HCT116 (cell line): ENCODE results near the gene EGFL7. TPM values are rescaled to one million over a fixed set of nuclear protein-coding genes. Genes with fewer than 3 reads are reported as not detected.

ENCODE experiments used
- ATAC-seq: fragments of 200-7000 bp; cut with Tn5 transposase; 2 replicates; pipeline ENCODE4 v1.9.1; 2020; ENCODE audit warnings: mild to moderate bottlenecking, moderate library complexity
- BruUV-seq: library from RNA; stranded (reverse); fragments of 400-500 nt; replicated peaks from 2 replicates; lab custom pipeline; 2021; lab: Mats Ljungman, UMichigan
- CTCF ChIA-PET: fragments of 300-600 bp; sonication (Branson Sonifier 250); formaldehyde crosslinking; loops from one replicate; lab custom pipeline; 2021; ENCODE audit warnings: antibody characterized with exemption; lab: Charles Lee
- POLR2A ChIA-PET: fragments of 300-600, 350-600 bp; sonication (Branson Sonifier 250); formaldehyde crosslinking; loops from one replicate; lab custom pipeline; 2021; ENCODE audit warnings: antibody characterized with exemption; lab: Charles Lee
- RAD21 ChIA-PET, 2 experiments: fragments of 300-600 bp; sonication (Branson Sonifier 250); formaldehyde crosslinking; loops; one replicate each; lab custom pipeline; 2023; ENCODE audit warnings: low total read pairs in 2 of 2; ENCODE audit not compliant: uncharacterized antibody in 2 of 2, unreplicated experiment in 2 of 2, low non-redundant PET in 1 of 2; lab: Charles Lee
- DNase-seq: peaks from one replicate; pipeline ENCODE4 v3.0.0-alpha.2; 2010; ENCODE audit warnings: low read depth, low spot score
- H2AFZ ChIP-seq: fragments of 200-600 bp; shearing (Covaris generic), sonication (generic); 2 replicates; pipeline ENCODE4 v1.6.1; 2017; ENCODE audit warnings: low read depth, mixed run types, mixed read lengths, antibody characterized with exemption, low read length; ENCODE audit not compliant: poor library complexity, severe bottlenecking
- H3K27ac ChIP-seq: 2 replicates; pipeline ENCODE4 v1.5.1; 2012; ENCODE audit warnings: low read depth, low read length
- H3K27me3 ChIP-seq: fragments of 200-600 bp; sonication (generic); 2 replicates; pipeline ENCODE4 v1.6.1; 2016; ENCODE audit warnings: mixed run types, low read length, mixed read lengths; ENCODE audit not compliant: insufficient read depth
- H3K36me3 ChIP-seq, 2 experiments: fragments of 200-500 bp in 1 of 2; fragments of 200-600 bp in 1 of 2; sonication (Bioruptor generic) in 1 of 2; sonication (generic) in 1 of 2; 2 replicates each; pipeline versions ENCODE4 v1.5.1 to v1.6.1; 2014 to 2016; ENCODE audit warnings: low read length in 2 of 2, inconsistent platforms in 1 of 2, mixed read lengths in 1 of 2, mixed run types in 1 of 2; ENCODE audit not compliant: insufficient read depth in 2 of 2, control insufficient read depth in 1 of 2
- H3K4me1 ChIP-seq, 2 experiments: fragments of 200-600 bp in 1 of 2; sonication (generic) in 1 of 2; 2 replicates each; pipeline versions ENCODE4 v1.5.1 to v1.6.1; 2012 to 2017; ENCODE audit warnings: low read length in 2 of 2, inconsistent platforms in 1 of 2, mild to moderate bottlenecking in 1 of 2, mixed read lengths in 1 of 2, mixed run types in 1 of 2, moderate library complexity in 1 of 2; ENCODE audit not compliant: insufficient read depth in 2 of 2, control insufficient read depth in 1 of 2
- H3K4me2 ChIP-seq: fragments of 200-600 bp; sonication (generic); 2 replicates; pipeline ENCODE4 v1.6.1; 2017; ENCODE audit warnings: mixed run types, low read length, mixed read lengths
- H3K4me3 ChIP-seq, 2 experiments: fragments of 200-600 bp in 1 of 2; sonication (generic) in 1 of 2; replicated peaks in 1 of 2; 2 replicates each; pipeline ENCODE4 v1.5.1; 2011 to 2016; ENCODE audit warnings: low read length in 2 of 2, control low read depth in 1 of 2, low read depth in 1 of 2, mild to moderate bottlenecking in 1 of 2, mixed read lengths in 1 of 2, mixed run types in 1 of 2
- H3K79me2 ChIP-seq: fragments of 200-600 bp; sonication (generic); 2 replicates; pipeline ENCODE4 v1.6.1; 2017; ENCODE audit warnings: mild to moderate bottlenecking, mixed run types, low read length, moderate library complexity, mixed read lengths; ENCODE audit not compliant: insufficient read depth
- H3K9ac ChIP-seq: fragments of 200-600 bp; sonication (generic); 2 replicates; pipeline ENCODE4 v1.6.1; 2016; ENCODE audit warnings: low read length, mixed read lengths
- H3K9me2 ChIP-seq: fragments of 200-600 bp; sonication (generic), shearing (Covaris generic); 2 replicates; pipeline ENCODE4 v1.6.1; 2017; ENCODE audit warnings: mixed run types, mild to moderate bottlenecking, moderate library complexity; ENCODE audit not compliant: insufficient read depth
- H3K9me3 ChIP-seq, 2 experiments: fragments of 200-500 bp in 1 of 2; fragments of 200-600 bp in 1 of 2; sonication (Bioruptor generic) in 1 of 2; sonication (generic) in 1 of 2; 2 replicates each; pipeline ENCODE4 v1.6.1; 2014 to 2017; ENCODE audit warnings: low read length in 2 of 2, mixed read lengths in 2 of 2, inconsistent platforms in 1 of 2, low read depth in 1 of 2, mild to moderate bottlenecking in 1 of 2, mixed run types in 1 of 2, moderate library complexity in 1 of 2; ENCODE audit not compliant: control insufficient read depth in 1 of 2, insufficient read depth in 1 of 2
- H4K20me1 ChIP-seq: fragments of 200-600 bp; sonication (generic), shearing (Covaris generic); 2 replicates; pipeline ENCODE4 v1.6.1; 2017; ENCODE audit warnings: mixed run types, mild to moderate bottlenecking, moderate library complexity; ENCODE audit not compliant: insufficient read depth
- ATF3 ChIP-seq: IDR thresholded peaks from 2 replicates; pipeline ENCODE4 v1.6.1; 2012
- CEBPB ChIP-seq: IDR thresholded peaks from 2 replicates; pipeline ENCODE4 v1.6.1; 2012; ENCODE audit warnings: low read depth
- EGR1 ChIP-seq: IDR thresholded peaks from 2 replicates; pipeline ENCODE4 v1.6.1; 2012; ENCODE audit warnings: low read depth
- EZH2 ChIP-seq: fragments of 200-600 bp; sonication (generic); IDR thresholded peaks from 2 replicates; pipeline ENCODE4 v1.6.1; 2017; ENCODE audit warnings: antibody characterized with exemption, mixed run types
- FOSL1 ChIP-seq: IDR thresholded peaks from 2 replicates; pipeline ENCODE4 v1.6.1; 2012; ENCODE audit warnings: low read depth
- MAX ChIP-seq: IDR thresholded peaks from 2 replicates; pipeline ENCODE4 v1.6.1; 2012
- POLR2A ChIP-seq: IDR thresholded peaks from 2 replicates; pipeline ENCODE4 v1.7.0; 2011; ENCODE audit warnings: borderline replicate concordance; ENCODE audit not compliant: insufficient read depth, insufficient read length; ENCODE audit errors: extremely low read depth
- POLR2AphosphoS5 ChIP-seq: IDR thresholded peaks from 2 replicates; pipeline ENCODE4 v1.6.1; 2011; ENCODE audit warnings: mild to moderate bottlenecking, low read depth, low read length, moderate library complexity
- RAD21 ChIP-seq: IDR thresholded peaks from 2 replicates; pipeline ENCODE4 v1.6.1; 2012; ENCODE audit warnings: low read depth, mild to moderate bottlenecking
- SIN3A ChIP-seq: IDR thresholded peaks from 2 replicates; pipeline ENCODE4 v1.6.1; 2012; ENCODE audit warnings: low read depth
- ZBTB33 ChIP-seq: IDR thresholded peaks from 2 replicates; pipeline ENCODE4 v1.6.1; 2011; ENCODE audit warnings: mild to moderate bottlenecking, low read length, moderate library complexity; ENCODE audit not compliant: insufficient replicate concordance; ENCODE audit errors: extremely low read depth
- ZFX ChIP-seq: fragments of 450-650 bp; IDR thresholded peaks from 2 replicates; pipeline ENCODE4 v1.6.1; 2017
- intact Hi-C: fragments of 100-400 bp; cut with micrococcal nuclease; formaldehyde crosslinking; loops from 2 replicates; pipeline ENCODE4 v1.10.0; 2022
- total RNA-seq: library from RNA; stranded (reverse); gene quantifications from one replicate; pipeline ENCODE4 v1.2.1, GENCODE V29; 2021; ENCODE audit not compliant: unreplicated experiment

EGFL7 gene
- total RNA-seq, 1 experiment from 2014 or later = 82.0 TPM

- BruUV-seq = no TSS peak
- Histone ChIP-seq H3K4me2 (no peak overlapping the region), H3K27me3 (no peaks in the 10 kb centered on the region), H3K9me3 (no peaks in the 10 kb centered on the region), H3K9me2 (no peaks in the 10 kb centered on the region), H3K27ac (no peak overlapping the region), H4K20me1 (no peaks in the 10 kb centered on the region), H3K79me2 (peaks cover 47% of the 10 kb centered on the region), H3K36me3 (no peaks in the 10 kb centered on the region), H3K4me1 (peaks cover 19 to 28% of the 10 kb centered on the region in 2 experiments), H3K9ac (no peak overlapping the region), H2AFZ (no peak overlapping the region), H3K4me3 (no peak overlapping the region)
- ChIA-PET CTCF (no interaction called here), RAD21 (no interaction called here), POLR2A (interaction anchor here (0.6 kb wide), 1 partner anchor 8 kb away, joined by 3 read pairs; no protein-coding TSS in a partner anchor)
- DNase-seq (no peak), ATAC-seq (no peak)
- TF ChIP-seq EZH2 = no peak
- TF ChIP-seq ZFX = no peak
- no peak for TF ChIP-seq ZBTB33
- TF ChIP-seq POLR2AphosphoS5 = no peak
- TF ChIP-seq MAX = no peak
- TF ChIP-seq RAD21 = no peak
- no peak for TF ChIP-seq ATF3
- TF ChIP-seq POLR2A = no peak
- no peak for TF ChIP-seq SIN3A
- TF ChIP-seq EGR1 = no peak
- no peak for TF ChIP-seq FOSL1
- TF ChIP-seq CEBPB = no peak
- intact Hi-C loops = no loop called here
Measured at GRCh38 chr9:136684339-136684738, 21.6 kb downstream of the EGFL7 start.
